Activated T-cell treated with anti-CD3 and anti-CD28 coated beads for 48 hours (primary cell): ENCODE results near the gene ZNF414.

Experiments
- DNase-seq: peaks from one replicate; pipeline ENCODE4 v3.0.0-alpha.2; 2020; ENCODE audit warnings: low read depth

ZNF414 gene

DNA sequence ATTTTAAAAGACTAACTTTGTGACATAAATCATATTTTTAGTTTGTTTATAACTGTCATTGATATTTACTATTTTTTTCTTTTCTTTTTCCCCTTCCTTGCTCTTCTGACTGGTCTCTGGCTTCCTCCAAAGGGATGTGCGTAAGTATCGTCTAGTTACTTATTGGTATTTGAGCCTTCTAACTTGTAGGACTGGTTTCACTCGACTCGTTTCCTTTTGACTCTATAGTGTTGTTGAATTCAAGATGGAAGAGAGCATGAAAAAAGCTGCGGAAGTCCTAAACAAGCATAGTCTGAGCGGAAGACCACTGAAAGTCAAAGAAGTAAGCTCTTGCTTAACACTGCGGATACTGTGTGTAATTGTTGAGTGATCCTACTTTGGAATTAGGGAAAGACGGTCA lies 50.6 kb downstream of the ZNF414 start:
- DNase-seq, result no peak

DNA sequence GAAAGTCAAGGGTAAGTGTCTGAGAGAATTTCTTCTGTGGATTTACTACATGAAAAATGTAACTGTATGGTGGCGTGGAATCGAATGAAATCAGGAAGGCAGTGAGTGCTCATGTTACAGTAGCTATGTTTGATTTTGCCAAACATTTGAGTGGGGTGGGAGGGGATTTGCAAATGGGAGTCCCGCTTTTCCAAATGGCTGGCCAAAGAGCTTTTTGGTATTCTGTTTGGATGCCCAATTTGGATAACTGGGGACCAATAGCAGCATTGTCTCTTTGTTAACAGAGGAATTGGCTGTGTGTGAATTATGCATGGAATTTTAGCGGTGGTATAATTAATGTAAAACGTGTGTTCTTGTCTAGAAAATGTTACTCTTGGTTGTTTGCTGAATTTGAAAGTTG lies 51.4 kb downstream of the ZNF414 start:
- no peak for DNase-seq

DNA sequence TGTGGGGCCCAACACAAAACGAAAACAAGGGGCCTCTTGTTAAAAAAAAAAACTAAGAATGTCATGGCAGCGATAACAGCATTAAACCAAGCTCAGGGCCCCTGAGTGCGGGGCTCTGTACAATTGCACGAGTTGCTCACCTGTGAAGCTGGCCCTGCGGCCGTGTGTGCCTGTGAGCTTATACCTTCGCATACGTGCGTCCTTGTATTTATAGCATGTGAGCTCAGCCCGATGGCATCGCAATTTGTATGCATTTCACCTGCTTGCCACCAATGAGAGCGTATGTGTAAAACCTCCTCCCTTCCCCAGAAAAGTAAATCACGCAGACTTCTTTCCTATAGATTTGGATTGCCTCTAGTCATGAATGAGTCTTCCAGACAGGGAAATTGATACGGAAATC lies 52.1 kb downstream of the ZNF414 start:
- DNase-seq, result no peak

DNA sequence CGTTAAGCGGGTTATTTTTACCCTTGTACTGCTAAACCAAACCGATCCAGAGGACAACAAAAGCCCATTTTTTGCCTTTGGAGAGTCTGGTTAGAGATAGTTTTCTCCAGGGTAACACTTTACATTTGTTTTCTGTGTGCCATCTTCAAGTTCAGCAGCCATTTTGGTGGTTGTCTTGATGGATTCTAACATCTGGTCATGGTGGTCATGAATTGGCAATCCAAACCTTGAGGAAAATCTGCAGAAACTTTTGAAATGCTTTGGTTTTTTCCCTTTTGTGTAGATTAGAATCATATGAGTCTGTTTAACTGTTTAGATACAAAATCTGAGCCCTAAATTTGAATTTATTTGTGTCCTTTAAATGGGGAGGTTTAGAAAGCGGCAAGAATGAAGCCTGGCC lies 52.6 kb downstream of the ZNF414 start:
- no peak for DNase-seq

DNA sequence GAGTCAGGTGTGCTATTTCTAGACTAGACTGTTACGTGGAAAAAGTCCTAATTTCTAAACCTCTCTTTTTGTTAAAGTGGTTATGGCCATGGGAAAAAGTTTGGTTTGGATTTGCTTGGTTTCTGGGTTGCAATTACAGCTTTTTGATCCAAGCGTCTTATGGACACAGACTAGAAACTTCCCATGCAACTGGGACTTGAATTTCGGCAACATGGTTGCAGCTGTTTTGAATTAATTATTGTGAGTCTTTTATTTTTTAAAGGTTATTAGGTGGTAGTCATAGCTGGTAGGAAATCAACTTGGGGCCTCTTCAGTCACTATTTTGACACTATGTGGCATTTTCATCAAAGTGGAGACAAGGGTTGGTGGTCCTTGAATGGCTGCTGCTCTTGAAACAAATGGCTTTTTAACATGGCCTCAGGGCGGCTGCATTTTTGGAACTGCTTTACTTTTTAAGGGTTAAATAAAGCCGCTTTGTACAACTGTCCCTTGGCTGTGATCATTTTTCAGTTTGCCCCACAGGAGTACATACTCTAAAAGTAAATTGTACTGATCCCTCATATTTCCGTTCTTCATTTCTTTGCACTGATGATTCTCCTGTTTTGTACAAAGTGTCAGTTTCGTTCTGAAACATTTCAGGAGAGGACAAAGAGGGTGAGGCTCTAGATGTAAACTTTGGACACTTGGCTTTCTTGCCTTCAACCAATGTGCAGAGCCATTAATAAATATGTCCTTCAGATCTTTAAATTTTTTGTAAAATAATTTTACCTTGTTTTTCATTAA lies 53.3 kb downstream of the ZNF414 start:
- DNase-seq, result no peak
